PC-9 (cell line): ENCODE measurements around the gene TMEM120B. TPM values are rescaled to one million over a fixed set of nuclear protein-coding genes. Genes with fewer than 3 reads are reported as not detected.

Source experiments
- BruUV-seq: library from RNA; stranded (reverse); fragments of 400-500 nt; replicated peaks from 2 replicates; lab custom pipeline; 2021; lab: Mats Ljungman, UMichigan
- CTCF ChIA-PET: fragments of 300-600 bp; sonication (Branson Sonifier 250); formaldehyde crosslinking; loops from one replicate; lab custom pipeline; 2022; ENCODE audit warnings: antibody characterized with exemption; lab: Charles Lee
- POLR2A ChIA-PET: fragments of 300-600 bp; sonication (Branson Sonifier 250); formaldehyde crosslinking; loops from one replicate; lab custom pipeline; 2022; ENCODE audit warnings: antibody characterized with exemption; ENCODE audit not compliant: unreplicated experiment; lab: Charles Lee
- DNase-seq, 2 experiments: peaks; one replicate each; pipeline versions ENCODE4 v3.0.0 to v3.0.0-alpha.2; 2015 to 2022; ENCODE audit warnings: mixed read lengths in 1 of 2
- H2AFZ ChIP-seq: fragments of 200-600 bp; sonication (generic); 2 replicates; pipeline ENCODE4 v1.8.1; 2017; ENCODE audit warnings: antibody characterized with exemption
- H3F3A ChIP-seq: fragments of 200-600 bp; sonication (generic); 2 replicates; pipeline ENCODE4 v1.8.1; 2017; ENCODE audit warnings: antibody characterized with exemption, mild to moderate bottlenecking, low read depth; ENCODE audit not compliant: insufficient read depth
- H3K27ac ChIP-seq: fragments of 200-600 bp; sonication (generic); 2 replicates; pipeline ENCODE4 v1.6.1; 2016; ENCODE audit warnings: mixed run types
- H3K27me3 ChIP-seq: fragments of 200-600 bp; sonication (generic); 2 replicates; pipeline ENCODE4 v1.6.1; 2016; ENCODE audit warnings: low read depth, mixed run types; ENCODE audit not compliant: insufficient read depth
- H3K36me3 ChIP-seq: fragments of 200-600 bp; sonication (generic); 2 replicates; pipeline ENCODE4 v1.6.1; 2016; ENCODE audit warnings: low read depth, mixed run types
- H3K4me1 ChIP-seq: fragments of 200-600 bp; sonication (generic); replicated peaks from 2 replicates; pipeline ENCODE4 v1.6.1; 2016; ENCODE audit warnings: mixed run types; ENCODE audit not compliant: insufficient read depth
- H3K4me2 ChIP-seq: fragments of 200-600 bp; sonication (generic); 2 replicates; pipeline ENCODE4 v1.6.1; 2017; ENCODE audit warnings: mixed run types
- H3K4me3 ChIP-seq: fragments of 200-600 bp; sonication (generic); 2 replicates; pipeline ENCODE4 v1.6.1; 2016; ENCODE audit warnings: mixed run types
- H3K79me2 ChIP-seq: fragments of 200-600 bp; sonication (generic); 2 replicates; pipeline ENCODE4 v1.6.1; 2017; ENCODE audit warnings: low read depth, mixed run types
- H3K9me2 ChIP-seq: fragments of 200-600 bp; sonication (generic); 2 replicates; pipeline ENCODE4 v1.8.1; 2017; ENCODE audit warnings: mild to moderate bottlenecking; ENCODE audit not compliant: insufficient read depth
- H3K9me3 ChIP-seq: fragments of 200-600 bp; sonication (generic); 2 replicates; pipeline ENCODE4 v1.8.1; 2016; ENCODE audit warnings: low read depth; ENCODE audit not compliant: insufficient read depth
- H4K20me1 ChIP-seq: fragments of 200-600 bp; sonication (generic); 2 replicates; pipeline ENCODE4 v1.8.1; 2017; ENCODE audit not compliant: insufficient read depth
- EZH2 ChIP-seq: fragments of 200-600 bp; sonication (generic); IDR thresholded peaks from 2 replicates; pipeline ENCODE4 v1.8.0; 2017; ENCODE audit warnings: antibody characterized with exemption, low read depth
- intact Hi-C: fragments of 100-400 bp; cut with micrococcal nuclease; formaldehyde crosslinking; loops from one replicate; pipeline ENCODE4 v1.10.0; 2022; ENCODE audit not compliant: unreplicated experiment
- total RNA-seq: library from RNA; stranded (reverse); gene quantifications from 2 replicates; pipeline ENCODE4 v1.2.3, GENCODE V29; 2021
- TF ChIP-seq, protein P1 (sequence below): fragments of 200-600 bp; sonication (generic); conservative IDR thresholded peaks from 2 replicates; pipeline ENCODE4 v1.6.1; 2017; ENCODE audit warnings: mixed run types, antibody characterized with exemption, mild to moderate bottlenecking, moderate library complexity

The TMEM120B gene
- total RNA-seq, 1 experiment from 2014 or later, result 12.4 TPM

DNA sequence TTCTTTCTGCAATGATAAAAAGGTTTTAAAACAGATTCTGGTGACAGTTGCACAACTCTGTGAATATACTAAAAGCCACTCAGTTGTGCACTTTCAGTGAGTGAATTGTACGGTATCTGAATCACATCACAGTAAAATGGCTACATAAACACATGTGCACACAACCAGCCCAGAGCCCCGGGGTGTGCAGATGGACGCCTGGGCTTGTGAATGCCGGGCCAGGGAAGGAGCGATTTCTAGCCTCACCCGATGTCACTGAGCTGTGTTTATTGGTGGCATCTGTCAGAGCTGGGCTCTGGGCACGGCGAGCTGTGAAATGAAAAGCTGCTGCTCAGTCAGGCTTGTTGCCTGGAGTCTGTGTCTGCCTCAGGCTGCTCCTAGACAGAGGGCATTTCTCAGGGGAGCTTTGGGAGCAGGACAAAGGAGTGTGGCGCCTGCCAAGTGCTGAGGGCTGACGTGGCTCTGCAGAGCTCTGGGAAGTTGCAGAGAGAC is 55.0 kb downstream of the TMEM120B start:
- H3K4me3 ChIP-seq, result no peak overlapping the region
- no peaks in the 10 kb centered on the region for H3K79me2 ChIP-seq
- ChIA-PET CTCF (interaction anchor here (0.6 kb wide), 1 partner anchor 199 kb away, joined by 5 read pairs; no protein-coding TSS in a partner anchor), POLR2A (no interaction called here)
- H3K27me3 ChIP-seq, result no peaks in the 10 kb centered on the region
- no peaks in the 10 kb centered on the region for H3K9me3 ChIP-seq
- no peak overlapping the region for H2AFZ ChIP-seq
- H3K4me2 ChIP-seq, result no peak overlapping the region
- H3F3A ChIP-seq, result peaks cover 4% of the 10 kb centered on the region
- no peak for DNase-seq
- no peak overlapping the region for H3K27ac ChIP-seq
- peaks cover 6% of the 10 kb centered on the region for H3K4me1 ChIP-seq
- TF ChIP-seq, protein P1, sequence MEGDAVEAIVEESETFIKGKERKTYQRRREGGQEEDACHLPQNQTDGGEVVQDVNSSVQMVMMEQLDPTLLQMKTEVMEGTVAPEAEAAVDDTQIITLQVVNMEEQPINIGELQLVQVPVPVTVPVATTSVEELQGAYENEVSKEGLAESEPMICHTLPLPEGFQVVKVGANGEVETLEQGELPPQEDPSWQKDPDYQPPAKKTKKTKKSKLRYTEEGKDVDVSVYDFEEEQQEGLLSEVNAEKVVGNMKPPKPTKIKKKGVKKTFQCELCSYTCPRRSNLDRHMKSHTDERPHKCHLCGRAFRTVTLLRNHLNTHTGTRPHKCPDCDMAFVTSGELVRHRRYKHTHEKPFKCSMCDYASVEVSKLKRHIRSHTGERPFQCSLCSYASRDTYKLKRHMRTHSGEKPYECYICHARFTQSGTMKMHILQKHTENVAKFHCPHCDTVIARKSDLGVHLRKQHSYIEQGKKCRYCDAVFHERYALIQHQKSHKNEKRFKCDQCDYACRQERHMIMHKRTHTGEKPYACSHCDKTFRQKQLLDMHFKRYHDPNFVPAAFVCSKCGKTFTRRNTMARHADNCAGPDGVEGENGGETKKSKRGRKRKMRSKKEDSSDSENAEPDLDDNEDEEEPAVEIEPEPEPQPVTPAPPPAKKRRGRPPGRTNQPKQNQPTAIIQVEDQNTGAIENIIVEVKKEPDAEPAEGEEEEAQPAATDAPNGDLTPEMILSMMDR, result no peak
- TF ChIP-seq EZH2, result no peak
- intact Hi-C loops, result no loop called here
- no peaks in the 10 kb centered on the region for H4K20me1 ChIP-seq
- no TSS peak for BruUV-seq
- no peaks in the 10 kb centered on the region for H3K36me3 ChIP-seq
- H3K9me2 ChIP-seq, result no peaks in the 10 kb centered on the region

DNA sequence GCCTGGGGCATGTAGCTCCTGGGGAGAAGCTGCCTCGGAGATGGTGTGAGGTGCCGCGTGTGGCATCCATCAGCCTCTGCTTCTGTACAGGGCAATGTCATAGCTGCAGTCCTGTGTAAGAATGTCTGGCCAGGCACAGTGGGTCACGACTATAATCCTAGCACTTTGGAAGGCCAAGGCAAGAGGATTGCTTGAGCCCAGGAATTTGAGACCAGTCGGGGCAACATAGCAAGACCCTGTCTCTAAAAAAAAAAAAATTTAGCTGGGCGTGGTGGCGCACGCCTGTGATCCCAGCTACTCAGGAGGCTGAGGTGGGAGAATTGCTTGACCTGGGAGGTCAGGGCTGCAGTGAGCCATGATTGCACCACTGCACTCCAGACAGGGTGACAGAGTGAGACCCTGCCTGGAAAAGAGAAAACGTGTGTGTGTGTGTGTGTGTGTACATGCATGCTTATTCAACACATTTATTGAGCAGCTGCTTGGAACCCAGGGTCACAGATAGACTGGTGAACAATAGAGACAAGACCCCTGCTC is 56.8 kb downstream of the TMEM120B start:
- H2AFZ ChIP-seq, result no peak overlapping the region
- no peak for DNase-seq
- ChIA-PET CTCF (interaction anchor here (0.6 kb wide), 1 partner anchor 53 kb away, joined by 3 read pairs; no protein-coding TSS in a partner anchor), POLR2A (interaction anchor here (0.6 kb wide), 2 partner anchors 20 to 32 kb away, joined by 3 to 4 read pairs; no protein-coding TSS in a partner anchor)
- no peak overlapping the region for H3K4me2 ChIP-seq
- H3K9me2 ChIP-seq, result no peaks in the 10 kb centered on the region
- H3K9me3 ChIP-seq, result no peaks in the 10 kb centered on the region
- H3K27me3 ChIP-seq, result no peaks in the 10 kb centered on the region
- no peaks in the 10 kb centered on the region for H3K79me2 ChIP-seq
- TF ChIP-seq, protein P1, result no peak
- TF ChIP-seq EZH2, result no peak
- peaks cover 20% of the 10 kb centered on the region for H3F3A ChIP-seq
- peaks cover 17% of the 10 kb centered on the region for H3K4me1 ChIP-seq
- intact Hi-C loops, result no loop called here
- no peak overlapping the region for H3K27ac ChIP-seq
- H3K4me3 ChIP-seq, result no peak overlapping the region
- H4K20me1 ChIP-seq, result no peaks in the 10 kb centered on the region
- BruUV-seq, result no TSS peak
- H3K36me3 ChIP-seq, result no peaks in the 10 kb centered on the region

DNA sequence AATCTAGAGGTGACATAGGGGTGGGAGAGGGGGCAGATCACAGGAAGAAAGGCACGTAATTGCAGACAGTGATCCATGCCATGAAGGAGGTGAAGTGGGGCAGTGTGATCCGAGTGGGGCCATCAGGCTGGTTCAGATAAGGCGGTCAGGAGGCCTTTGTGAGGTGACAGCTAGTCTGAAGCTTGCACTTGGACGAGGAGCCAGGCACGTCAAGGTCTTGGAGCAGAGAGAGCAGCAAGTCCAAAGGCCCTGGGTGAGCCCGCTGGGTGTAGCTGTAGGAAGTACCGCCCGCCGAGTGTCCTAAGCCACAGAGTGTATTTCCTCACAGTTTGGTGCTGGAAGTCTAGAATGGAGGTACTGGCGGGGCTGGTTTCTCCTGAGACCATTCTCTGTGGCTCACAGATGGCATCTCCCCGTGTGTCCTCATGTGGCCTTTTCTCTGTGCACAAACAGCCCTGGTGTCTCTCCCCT is 57.3 kb downstream of the TMEM120B start:
- ChIA-PET CTCF (interaction anchor here (0.6 kb wide), 1 partner anchor 53 kb away, joined by 3 read pairs; no protein-coding TSS in a partner anchor), POLR2A (interaction anchor here (0.6 kb wide), 1 partner anchor 190 kb away, joined by 4 read pairs; no protein-coding TSS in a partner anchor)
- Histone ChIP-seq H3K9me3 (no peaks in the 10 kb centered on the region), H3K79me2 (no peaks in the 10 kb centered on the region), H3K4me3 (no peak overlapping the region), H2AFZ (no peak overlapping the region), H3K4me2 (no peak overlapping the region), H3K36me3 (no peaks in the 10 kb centered on the region), H4K20me1 (no peaks in the 10 kb centered on the region), H3K27ac (no peak overlapping the region), H3F3A (peaks cover 25% of the 10 kb centered on the region), H3K9me2 (no peaks in the 10 kb centered on the region), H3K27me3 (no peaks in the 10 kb centered on the region), H3K4me1 (peaks cover 20% of the 10 kb centered on the region)
- no TSS peak for BruUV-seq
- intact Hi-C loops, result loop anchor here (5.0 kb wide), 1 partner anchor 58 kb away; the partner anchor contains the start of gene TMEM120B
- TF ChIP-seq, protein P1, result no peak
- TF ChIP-seq EZH2, result no peak
- DNase-seq, result no peak
